MM.1S (cell line): Measurements from ENCODE around the gene FAM83F.

Experiments
- EZH2 ChIP-seq: fragments of 300-600 bp; sonication (generic); optimal IDR thresholded peaks from 2 replicates; pipeline ENCODE3; 2017; ENCODE audit warnings: low read depth, mild to moderate bottlenecking, antibody characterized with exemption, low read length, mixed read lengths
- EZH2phosphoT487 ChIP-seq: fragments of 300-600 bp; sonication (generic); IDR thresholded peaks from 2 replicates; pipeline ENCODE4 v1.6.1; 2018; ENCODE audit warnings: antibody characterized with exemption, low read length
- TF ChIP-seq, protein P1 (sequence below): fragments of 300-600 bp; sonication (generic); IDR thresholded peaks from 2 replicates; pipeline ENCODE4 v1.5.1; 2016; ENCODE audit warnings: antibody characterized with exemption, low read length, mixed read lengths

DNA sequence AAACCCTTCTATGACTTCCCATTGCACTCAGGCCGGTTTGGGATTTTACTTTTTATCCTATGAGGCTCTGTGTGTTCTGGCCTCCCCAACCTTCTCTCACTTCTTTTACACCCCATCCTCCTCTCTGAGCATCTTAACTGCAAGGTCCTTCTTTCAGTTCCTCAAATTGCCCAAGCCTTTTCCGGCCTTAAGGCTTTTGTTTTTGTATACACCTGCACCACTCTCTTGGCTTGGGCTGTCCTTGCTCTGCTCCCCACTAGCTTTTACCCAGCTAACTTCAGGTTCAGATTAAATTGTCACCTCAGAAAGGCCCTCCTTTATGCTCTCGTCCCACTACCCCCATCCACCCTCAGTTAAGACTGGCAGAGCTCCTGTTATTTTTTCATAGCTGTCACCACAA is 55.5 kb downstream of the FAM83F start:
- TF ChIP-seq, protein P1, sequence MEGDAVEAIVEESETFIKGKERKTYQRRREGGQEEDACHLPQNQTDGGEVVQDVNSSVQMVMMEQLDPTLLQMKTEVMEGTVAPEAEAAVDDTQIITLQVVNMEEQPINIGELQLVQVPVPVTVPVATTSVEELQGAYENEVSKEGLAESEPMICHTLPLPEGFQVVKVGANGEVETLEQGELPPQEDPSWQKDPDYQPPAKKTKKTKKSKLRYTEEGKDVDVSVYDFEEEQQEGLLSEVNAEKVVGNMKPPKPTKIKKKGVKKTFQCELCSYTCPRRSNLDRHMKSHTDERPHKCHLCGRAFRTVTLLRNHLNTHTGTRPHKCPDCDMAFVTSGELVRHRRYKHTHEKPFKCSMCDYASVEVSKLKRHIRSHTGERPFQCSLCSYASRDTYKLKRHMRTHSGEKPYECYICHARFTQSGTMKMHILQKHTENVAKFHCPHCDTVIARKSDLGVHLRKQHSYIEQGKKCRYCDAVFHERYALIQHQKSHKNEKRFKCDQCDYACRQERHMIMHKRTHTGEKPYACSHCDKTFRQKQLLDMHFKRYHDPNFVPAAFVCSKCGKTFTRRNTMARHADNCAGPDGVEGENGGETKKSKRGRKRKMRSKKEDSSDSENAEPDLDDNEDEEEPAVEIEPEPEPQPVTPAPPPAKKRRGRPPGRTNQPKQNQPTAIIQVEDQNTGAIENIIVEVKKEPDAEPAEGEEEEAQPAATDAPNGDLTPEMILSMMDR, result no peak
- TF ChIP-seq EZH2phosphoT487 (no peak), EZH2 (no peak)
